Erythroblast (primary cell): Measurements from ENCODE around the gene SST.

Experiments used
- GATA1 ChIP-seq: IDR thresholded peaks from 2 replicates; pipeline ENCODE4 v1.6.1; 2011; ENCODE audit warnings: low read depth, mild to moderate bottlenecking, control low read depth, low read length, moderate library complexity
- POLR2A ChIP-seq: IDR thresholded peaks from 2 replicates; pipeline ENCODE4 v1.6.1; 2011; ENCODE audit warnings: mild to moderate bottlenecking, low read length

DNA sequence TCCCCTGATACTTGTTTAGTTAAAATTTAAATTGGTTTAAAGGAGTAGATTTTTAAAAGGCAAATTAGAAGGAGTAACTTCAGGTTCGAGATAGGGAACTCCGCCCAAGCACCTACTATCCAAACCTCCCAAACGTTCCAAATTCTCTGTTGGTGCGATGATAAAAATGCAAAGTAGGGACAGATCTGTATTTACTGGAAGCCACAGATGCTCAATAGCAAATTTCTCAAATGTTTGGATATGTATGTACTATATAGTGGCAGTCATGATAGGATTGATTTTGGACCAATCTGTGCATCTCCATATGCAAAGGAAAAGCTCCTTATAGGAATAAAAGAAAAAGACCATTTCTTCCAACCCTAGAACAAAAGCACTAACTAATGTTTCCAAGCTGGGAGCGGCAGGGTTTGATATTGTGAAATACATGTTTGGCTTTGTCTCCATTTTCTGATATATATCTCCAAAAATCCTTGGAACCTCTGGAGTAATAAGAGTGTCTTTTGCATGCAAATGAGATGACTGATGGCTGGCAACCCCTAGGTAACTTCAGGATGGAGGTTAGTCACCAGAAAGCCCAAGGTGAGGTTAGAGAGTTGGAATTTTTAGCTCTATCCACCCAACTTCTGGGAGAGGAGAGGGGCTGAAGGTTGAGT, 16.6 kb upstream of the SST start:
- TF ChIP-seq POLR2A (no peak), GATA1 (no peak)
